Thoracic aorta (tissue), 2 donors: Measurements from ENCODE around the gene ICAM3. TPM values are rescaled to one million over a fixed set of nuclear protein-coding genes. Genes with fewer than 3 reads are reported as not detected.
A peak's percentile ranks its signal among the peaks of the same experiment; 100 is the strongest.

Source experiments
- ATAC-seq: fragments of 150-250 bp; one replicate; pipeline ENCODE4 v1.8.0; 2017; ENCODE audit warnings: low read depth; ENCODE audit not compliant: insufficient number of reproducible peaks, low FRiP score
- DNase-seq: peaks from one replicate; pipeline ENCODE4 v3.0.0-alpha.2; 2020; ENCODE audit warnings: low spot score
- H3K27ac ChIP-seq, 2 donors: fragments of 200-600 bp; sonication (generic); 1 replicate in 1 of 2; 2 replicates in 1 of 2; pipeline ENCODE4 v1.5.1; 2016; ENCODE audit warnings: mild to moderate bottlenecking in 2 of 2, moderate library complexity in 2 of 2
- H3K27me3 ChIP-seq: fragments of 200-600 bp; sonication (generic); replicated peaks from 2 replicates; pipeline ENCODE4 v1.6.0; 2016; ENCODE audit warnings: mild to moderate bottlenecking; ENCODE audit not compliant: insufficient read depth
- H3K36me3 ChIP-seq: fragments of 200-600 bp; sonication (generic); one replicate; pipeline ENCODE4 v1.5.1; 2016
- H3K4me1 ChIP-seq, 2 donors: fragments of 200-600 bp; sonication (generic); 1 replicate in 1 of 2; 2 replicates in 1 of 2; pipeline versions ENCODE4 v1.5.1 to v1.6.0; 2016; ENCODE audit warnings: low read depth in 2 of 2, mild to moderate bottlenecking in 1 of 2; ENCODE audit not compliant: control insufficient read depth in 1 of 2
- H3K4me3 ChIP-seq: fragments of 200-600 bp; sonication (generic); 2 replicates; pipeline ENCODE4 v1.5.1; 2016; ENCODE audit warnings: mild to moderate bottlenecking
- H3K9me3 ChIP-seq: fragments of 200-600 bp; sonication (generic); 2 replicates; pipeline ENCODE4 v1.5.1; 2016
- total RNA-seq, 2 donors: library from RNA; depleted of rRNA; stranded (reverse); fragments of >200 nt; gene quantifications; one replicate each; pipeline versions ENCODE4 v1.1.0 to v1.2.3, GENCODE V29; 2016
- TF ChIP-seq, protein P1 (sequence below): fragments of 200-600 bp; sonication (generic); IDR thresholded peaks from one replicate; pipeline ENCODE4 v1.5.1; 2019; ENCODE audit warnings: antibody characterized with exemption

Gene ICAM3
- total RNA-seq, 2 donors from 2014 or later = 3.5 to 8.0 TPM

DNA sequence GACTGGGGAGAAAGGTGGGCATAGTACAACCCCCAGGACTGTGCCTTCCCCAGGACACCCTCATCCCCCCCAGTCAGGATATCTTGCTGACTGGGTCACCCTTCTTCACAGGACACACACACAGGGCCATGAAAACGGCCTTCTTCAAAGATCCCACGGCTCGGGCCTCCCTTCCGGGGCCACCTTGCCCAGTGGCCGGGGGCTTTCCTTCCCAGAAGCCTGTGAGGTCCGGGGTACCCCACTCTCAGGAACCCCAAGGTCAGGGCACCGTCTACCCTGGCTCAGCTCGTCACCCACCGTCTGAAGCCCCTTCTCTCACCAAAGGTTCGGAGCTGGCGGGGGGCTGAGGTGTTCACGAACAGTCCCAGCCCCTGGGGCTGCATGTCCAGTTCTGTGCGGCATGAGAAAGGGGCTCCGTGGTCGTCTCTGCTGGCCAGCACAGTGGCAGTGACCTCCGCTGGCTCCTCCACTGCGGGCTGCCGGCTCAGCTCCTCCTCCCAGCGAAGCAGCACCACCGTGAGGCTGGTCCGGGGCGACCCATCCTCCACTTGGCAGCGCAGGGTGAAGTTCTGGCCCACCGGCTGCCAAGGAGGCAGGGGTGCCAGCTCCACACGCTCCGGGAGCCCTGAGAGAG lies 4.0 kb downstream of the ICAM3 start:
- H3K27ac ChIP-seq = peak overlapping the region in 1 of 2 donors; percentile 96
- no peak for ATAC-seq
- no peaks in the 10 kb centered on the region for H3K27me3 ChIP-seq
- no peak for DNase-seq
- H3K4me1 ChIP-seq = peaks cover 14 to 23% of the 10 kb centered on the region in 2 donors
- TF ChIP-seq, protein P1, sequence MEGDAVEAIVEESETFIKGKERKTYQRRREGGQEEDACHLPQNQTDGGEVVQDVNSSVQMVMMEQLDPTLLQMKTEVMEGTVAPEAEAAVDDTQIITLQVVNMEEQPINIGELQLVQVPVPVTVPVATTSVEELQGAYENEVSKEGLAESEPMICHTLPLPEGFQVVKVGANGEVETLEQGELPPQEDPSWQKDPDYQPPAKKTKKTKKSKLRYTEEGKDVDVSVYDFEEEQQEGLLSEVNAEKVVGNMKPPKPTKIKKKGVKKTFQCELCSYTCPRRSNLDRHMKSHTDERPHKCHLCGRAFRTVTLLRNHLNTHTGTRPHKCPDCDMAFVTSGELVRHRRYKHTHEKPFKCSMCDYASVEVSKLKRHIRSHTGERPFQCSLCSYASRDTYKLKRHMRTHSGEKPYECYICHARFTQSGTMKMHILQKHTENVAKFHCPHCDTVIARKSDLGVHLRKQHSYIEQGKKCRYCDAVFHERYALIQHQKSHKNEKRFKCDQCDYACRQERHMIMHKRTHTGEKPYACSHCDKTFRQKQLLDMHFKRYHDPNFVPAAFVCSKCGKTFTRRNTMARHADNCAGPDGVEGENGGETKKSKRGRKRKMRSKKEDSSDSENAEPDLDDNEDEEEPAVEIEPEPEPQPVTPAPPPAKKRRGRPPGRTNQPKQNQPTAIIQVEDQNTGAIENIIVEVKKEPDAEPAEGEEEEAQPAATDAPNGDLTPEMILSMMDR = no peak
- H3K9me3 ChIP-seq = no peaks in the 10 kb centered on the region
- H3K36me3 ChIP-seq = peaks cover 3% of the 10 kb centered on the region
- peak overlapping the region; percentile 100 for H3K4me3 ChIP-seq

DNA sequence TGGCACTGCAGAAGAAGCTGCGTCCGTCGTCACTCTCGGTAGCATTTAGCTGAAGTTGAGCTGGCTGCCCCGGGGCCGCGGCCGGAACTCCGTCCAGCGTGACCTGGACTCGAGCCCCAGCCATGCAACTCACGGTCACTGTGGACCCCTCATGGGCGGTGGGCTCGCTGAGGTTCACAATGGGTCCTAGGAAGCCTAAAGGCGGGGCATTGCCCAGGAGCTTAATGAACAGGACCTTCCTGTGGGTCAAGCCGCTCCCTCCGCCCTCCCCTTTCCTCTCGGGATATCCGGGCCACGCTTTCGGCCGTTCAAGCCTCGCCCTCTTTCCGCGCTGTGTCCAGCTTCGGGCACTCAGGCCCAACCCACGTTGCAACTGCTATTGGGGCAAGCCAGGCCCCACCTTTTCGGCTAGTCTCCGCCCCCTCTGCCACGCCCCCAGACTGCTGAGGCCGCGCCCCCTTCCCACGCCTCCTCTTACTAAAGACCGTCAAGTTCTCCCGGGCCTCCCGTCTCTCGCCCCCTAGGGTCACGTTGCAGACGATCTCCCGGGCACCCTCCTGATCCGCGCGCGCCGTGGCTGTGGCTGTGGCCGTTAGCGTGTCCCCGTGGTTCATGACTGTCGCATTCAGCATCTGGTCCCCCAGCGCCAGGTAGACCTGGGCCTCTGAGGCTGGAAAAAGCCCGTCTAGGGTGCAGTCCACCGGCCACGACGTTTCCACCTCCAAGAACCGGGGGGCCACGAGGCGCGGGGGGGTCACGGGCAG lies 4.7 kb downstream of the ICAM3 start:
- no peaks in the 10 kb centered on the region for H3K9me3 ChIP-seq
- H3K4me1 ChIP-seq = peaks cover 14 to 23% of the 10 kb centered on the region in 2 donors
- TF ChIP-seq, protein P1 = peak; percentile 20
- no peaks in the 10 kb centered on the region for H3K27me3 ChIP-seq
- H3K4me3 ChIP-seq = peak overlapping the region; percentile 100
- peaks cover 9% of the 10 kb centered on the region for H3K36me3 ChIP-seq
- peak; percentile 82 for DNase-seq
- H3K27ac ChIP-seq = peak overlapping the region; percentile 83 to 96
- ATAC-seq = peak; percentile 84

DNA sequence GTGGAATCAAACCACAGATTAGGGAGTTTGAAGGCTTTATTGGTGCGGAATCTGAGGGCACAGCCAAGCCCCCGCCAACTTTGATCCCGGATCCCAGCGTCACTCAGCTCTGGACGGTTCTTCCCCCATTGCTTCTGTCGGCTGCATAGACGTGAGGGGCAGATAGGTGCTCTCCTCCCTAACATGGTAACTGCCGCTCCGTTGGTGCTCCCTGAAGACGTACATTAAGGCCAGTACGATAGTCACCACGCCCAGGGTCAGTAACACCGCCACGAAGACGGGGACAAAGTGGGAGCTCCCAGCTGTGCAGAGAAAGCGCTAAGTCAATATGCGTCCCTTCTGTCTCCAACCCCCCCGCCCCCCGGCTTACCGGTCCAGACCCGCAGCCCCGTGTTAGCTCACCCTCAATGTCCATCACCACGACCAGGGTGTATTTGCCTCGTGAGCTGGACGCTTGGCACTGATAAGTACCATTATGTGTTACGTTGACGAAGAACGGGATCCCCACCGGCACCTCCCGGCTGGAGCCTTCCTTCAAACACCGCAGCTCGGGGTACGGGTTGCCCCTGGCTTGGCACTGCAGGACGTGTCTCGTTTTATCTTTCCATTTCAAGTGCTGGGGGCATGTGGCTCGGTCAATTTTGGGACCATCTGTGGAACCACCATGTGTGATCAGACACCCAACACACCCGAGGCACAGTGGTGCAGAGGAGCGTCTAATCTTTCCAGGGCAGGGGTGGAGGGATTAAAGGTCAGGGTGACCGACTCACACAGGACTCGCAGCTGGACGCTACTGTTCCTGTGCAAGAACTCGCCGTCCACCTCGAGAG lies 5.5 kb downstream of the ICAM3 start:
- TF ChIP-seq, protein P1 = no peak
- Histone ChIP-seq H3K27ac (peak overlapping the region; percentile 83 to 96), H3K9me3 (no peaks in the 10 kb centered on the region), H3K27me3 (no peaks in the 10 kb centered on the region), H3K4me3 (peak overlapping the region; percentile 100), H3K36me3 (peaks cover 12% of the 10 kb centered on the region), H3K4me1 (peaks cover 14 to 23% of the 10 kb centered on the region in 2 donors)
- DNase-seq = no peak
- no peak for ATAC-seq

DNA sequence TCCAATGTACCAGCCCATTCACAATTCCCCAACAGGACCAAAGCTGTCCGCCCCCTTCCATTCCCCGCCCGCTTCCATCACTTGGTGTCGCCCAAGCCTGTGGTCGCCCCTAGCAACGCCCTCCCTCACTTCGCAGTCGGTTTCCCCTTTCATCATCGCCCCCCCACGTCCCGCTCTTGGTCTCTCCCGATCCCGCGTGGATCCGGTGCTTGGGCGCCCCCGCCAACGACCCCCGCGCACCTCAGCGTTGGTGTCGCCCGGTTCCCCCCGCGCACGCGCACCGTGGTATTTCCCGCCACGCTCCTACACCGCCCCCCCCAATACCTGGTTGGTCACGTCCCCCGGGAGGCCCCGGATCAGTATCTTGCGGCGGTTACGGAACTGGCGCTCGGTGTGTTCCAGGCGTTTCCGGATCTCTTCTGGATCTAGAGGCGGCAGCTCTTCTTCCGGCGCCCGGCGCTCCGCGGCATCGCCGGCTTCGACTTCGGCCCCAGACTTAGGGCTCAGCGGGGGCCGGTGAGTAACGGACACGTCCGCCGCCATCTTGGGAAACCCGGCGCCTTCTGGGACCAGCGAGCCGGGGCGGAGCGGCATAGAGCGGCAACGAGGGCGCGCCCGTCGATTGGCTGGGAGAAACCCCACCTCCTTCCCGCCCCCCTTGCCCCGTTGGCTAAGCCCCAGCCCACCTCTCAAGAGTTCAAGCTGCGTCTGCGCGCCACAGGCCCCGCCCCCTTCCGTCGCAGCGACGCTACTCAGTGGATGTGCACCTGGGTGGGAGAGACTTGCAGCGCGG lies 6.3 kb downstream of the ICAM3 start, which contains the start of gene RAVER1:
TSS of gene RAVER1 (minus strand) at position 565 of the 793 bp plus-strand sequence. CDS start at position 543, 22 bp downstream.
- ATAC-seq (peak; percentile 96), DNase-seq (peak; percentile 93)
- TF ChIP-seq, protein P1 = no peak
- Histone ChIP-seq H3K4me1 (peaks cover 14 to 23% of the 10 kb centered on the region in 2 donors), H3K9me3 (no peaks in the 10 kb centered on the region), H3K36me3 (peaks cover 20% of the 10 kb centered on the region), H3K27ac (peak within 1 kb of the TSS; percentile 83 to 96), H3K4me3 (peak within 1 kb of the TSS; percentile 100), H3K27me3 (no peaks in the 10 kb centered on the region)
